Fibroblast of pulmonary artery (primary cell): ENCODE measurements around the gene SETD3.

Source experiments
- DNase-seq: peaks from one replicate; pipeline ENCODE4 v3.0.0-alpha.2; 2010; ENCODE audit warnings: low read depth
- H3K4me3 ChIP-seq: replicated peaks from 2 replicates; pipeline ENCODE4 v1.5.1; 2011; ENCODE audit warnings: low read depth, mild to moderate bottlenecking, control low read depth, low read length, moderate library complexity
- CTCF ChIP-seq: IDR thresholded peaks from 2 replicates; pipeline ENCODE4 v1.5.1; 2011; ENCODE audit warnings: mild to moderate bottlenecking, control low read depth, low read length, inconsistent platforms; ENCODE audit errors: missing control alignments

The SETD3 gene

GRCh38 chr14:99441157-99441870 lies 39.3 kb downstream of the SETD3 start:
- no peak for DNase-seq
- H3K4me3 ChIP-seq: no peak overlapping the region
- peak; percentile 20 for TF ChIP-seq CTCF

- DNase-seq: no peak
These were observed 40.4 kb downstream of the SETD3 start for GRCh38 chr14:99440278-99440677.

GRCh38 chr14:99437706-99438105 lies 43.0 kb downstream of the SETD3 start:
- H3K4me3 ChIP-seq: no peak overlapping the region
- no peak for TF ChIP-seq CTCF
- no peak for DNase-seq

More at GRCh38 chr14:99440278-99440677, 40.4 kb downstream of the SETD3 start:
- no peak for TF ChIP-seq CTCF
- no peak overlapping the region for H3K4me3 ChIP-seq

- no peak overlapping the region for H3K4me3 ChIP-seq
- DNase-seq: peak; percentile 22
- no peak for TF ChIP-seq CTCF
These were observed 44.1 kb downstream of the SETD3 start for GRCh38 chr14:99436247-99437180.

GRCh38 chr14:99435327-99435726 lies 45.3 kb downstream of the SETD3 start:
- no peak for DNase-seq
- H3K4me3 ChIP-seq: no peak overlapping the region
- no peak for TF ChIP-seq CTCF

GRCh38 chr14:99432485-99432884 lies 48.2 kb downstream of the SETD3 start:
- no peak for DNase-seq
- no peak overlapping the region for H3K4me3 ChIP-seq
- no peak for TF ChIP-seq CTCF
